ENCODE results near the gene SETD1B.

- TF ChIP-seq CTCF (IDR thresholded peaks at IDR 0.05; ENCODE audit: low read depth, low read length, poor library complexity, severe bottlenecking) (no peak), EZH2phosphoT487 (IDR thresholded peaks at IDR 0.05; ENCODE audit: borderline replicate concordance, low read length) (no peak)
Measured at GRCh38 chr12:121814429-121815119, 10.8 kb downstream of the SETD1B start.

Measured in DOHH2 (cell line).